Mesothelial cell of epicardium (in vitro differentiated cells): ENCODE data around the gene BAZ2B. TPM values are rescaled to one million over a fixed set of nuclear protein-coding genes. Genes with fewer than 3 reads are reported as not detected.

Source experiments
- DNase-seq, 2 experiments: peaks; one replicate each; pipeline ENCODE4 v3.0.0; 2021; ENCODE audit warnings: low spot score in 2 of 2; ENCODE audit not compliant: unreplicated experiment in 2 of 2
- H3K27ac Mint-ChIP-seq: 2 replicates; pipeline ENCODE4 v1.8.0; 2021; ENCODE audit warnings: mixed read lengths
- H3K27me3 Mint-ChIP-seq: 2 replicates; pipeline ENCODE4 v1.8.0; 2021; ENCODE audit warnings: low read depth, mixed read lengths
- H3K36me3 Mint-ChIP-seq: 2 replicates; pipeline ENCODE4 v1.8.0; 2021; ENCODE audit warnings: mixed read lengths
- H3K4me1 Mint-ChIP-seq: 2 replicates; pipeline ENCODE4 v1.8.0; 2021; ENCODE audit warnings: mixed read lengths
- H3K4me3 Mint-ChIP-seq: 2 replicates; pipeline ENCODE4 v1.8.0; 2021; ENCODE audit warnings: mild to moderate bottlenecking, moderate library complexity, mixed read lengths
- H3K9me3 Mint-ChIP-seq: 2 replicates; pipeline ENCODE4 v1.8.0; 2021; ENCODE audit warnings: mixed read lengths
- CTCF ChIP-seq: fragments of 200-600 bp; sonication (generic); IDR thresholded peaks from one replicate; pipeline ENCODE4 v1.5.0; 2021; ENCODE audit warnings: antibody characterized with exemption; ENCODE audit not compliant: unreplicated experiment
- total RNA-seq: library from RNA; stranded (reverse); gene quantifications from 3 replicates; pipeline ENCODE4 v1.2.1, GENCODE V29; 2021

Gene BAZ2B
- total RNA-seq, 1 donor from 2014 or later: 141 TPM

GRCh38 chr2:159286709-159287441 is 329.5 kb downstream of the BAZ2B start:
- Mint-ChIP-seq H3K9me3 (no peaks in the 10 kb centered on the region), H3K4me3 (peak overlapping the region; percentile 81), H3K27me3 (no peaks in the 10 kb centered on the region), H3K4me1 (peaks cover 36% of the 10 kb centered on the region), H3K27ac (peak overlapping the region; percentile 94), H3K36me3 (no peaks in the 10 kb centered on the region)
- no peak for TF ChIP-seq CTCF
- peak; percentile 99 for DNase-seq

- peak within 1 kb of the TSS; percentile 95 for H3K27ac Mint-ChIP-seq
- TF ChIP-seq CTCF: no peak
- no peaks in the 10 kb centered on the region for H3K36me3 Mint-ChIP-seq
- no peaks in the 10 kb centered on the region for H3K27me3 Mint-ChIP-seq
- peak within 1 kb of the TSS; percentile 88 for H3K4me3 Mint-ChIP-seq
- DNase-seq: peak; percentile 55 to 72
- H3K9me3 Mint-ChIP-seq: no peaks in the 10 kb centered on the region
- H3K4me1 Mint-ChIP-seq: peaks cover 36% of the 10 kb centered on the region
Measured at GRCh38 chr2:159285929-159286708, 330.2 kb downstream of the BAZ2B start, which contains the start of gene WDSUB1. Gene WDSUB1 (minus strand): TSS chr2:159286703. CDS start chr2:159283069, 3,634 bp downstream.

GRCh38 chr2:159285433-159285832 is 330.9 kb downstream of the BAZ2B start:
- no peaks in the 10 kb centered on the region for H3K9me3 Mint-ChIP-seq
- peak overlapping the region; percentile 88 for H3K4me3 Mint-ChIP-seq
- no peak for DNase-seq
- TF ChIP-seq CTCF: no peak
- no peaks in the 10 kb centered on the region for H3K36me3 Mint-ChIP-seq
- H3K27me3 Mint-ChIP-seq: no peaks in the 10 kb centered on the region
- H3K4me1 Mint-ChIP-seq: peaks cover 30% of the 10 kb centered on the region
- H3K27ac Mint-ChIP-seq: peak overlapping the region; percentile 95

- no peaks in the 10 kb centered on the region for H3K9me3 Mint-ChIP-seq
- TF ChIP-seq CTCF: no peak
- H3K4me3 Mint-ChIP-seq: no peak overlapping the region
- DNase-seq: no peak
- peaks cover 1% of the 10 kb centered on the region for H3K36me3 Mint-ChIP-seq
- no peaks in the 10 kb centered on the region for H3K27me3 Mint-ChIP-seq
- peaks cover 33% of the 10 kb centered on the region for H3K4me1 Mint-ChIP-seq
- no peak overlapping the region for H3K27ac Mint-ChIP-seq
Measured at GRCh38 chr2:159283529-159283928, 332.8 kb downstream of the BAZ2B start.

GRCh38 chr2:159281002-159281401 is 335.3 kb downstream of the BAZ2B start:
- no peak for TF ChIP-seq CTCF
- H3K27ac Mint-ChIP-seq: no peak overlapping the region
- H3K36me3 Mint-ChIP-seq: peaks cover 3% of the 10 kb centered on the region
- H3K27me3 Mint-ChIP-seq: no peaks in the 10 kb centered on the region
- no peak overlapping the region for H3K4me3 Mint-ChIP-seq
- H3K4me1 Mint-ChIP-seq: peaks cover 32% of the 10 kb centered on the region
- no peak for DNase-seq
- H3K9me3 Mint-ChIP-seq: no peaks in the 10 kb centered on the region
